ENCODE data around the gene OR2T27.
A peak's percentile ranks its signal among the peaks of the same experiment; 100 is the strongest.

OR2T27 gene

DNA sequence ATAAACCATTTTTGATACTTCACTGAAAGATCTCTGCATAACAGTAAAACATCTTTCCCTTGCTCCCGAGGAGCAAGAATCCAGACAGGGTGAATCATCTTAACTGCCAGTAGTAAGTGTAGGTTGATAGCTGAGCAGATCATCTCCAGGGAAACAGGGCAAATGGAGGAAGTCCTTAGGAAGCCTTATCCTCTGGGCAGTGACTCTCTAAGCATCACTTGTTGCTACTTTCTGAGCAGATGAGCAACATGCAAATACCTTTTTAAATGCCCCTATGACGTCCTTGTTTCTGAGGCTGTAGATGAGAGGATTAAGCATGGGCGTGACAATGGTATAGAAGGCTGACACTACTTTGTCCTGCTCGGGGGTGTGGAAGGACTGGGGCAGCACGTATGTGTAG, 29.4 kb downstream of the OR2T27 start:
- Histone ChIP-seq H3K27me3 (ENCODE audit: insufficient read depth, poor library complexity, severe bottlenecking) (no peaks in the 10 kb centered on the region), H3K4me3 (replicated peaks; ENCODE audit: insufficient read depth, low read length) (no peak overlapping the region), H3K27ac (replicated peaks) (no peak overlapping the region)
- TF ChIP-seq, protein P1, sequence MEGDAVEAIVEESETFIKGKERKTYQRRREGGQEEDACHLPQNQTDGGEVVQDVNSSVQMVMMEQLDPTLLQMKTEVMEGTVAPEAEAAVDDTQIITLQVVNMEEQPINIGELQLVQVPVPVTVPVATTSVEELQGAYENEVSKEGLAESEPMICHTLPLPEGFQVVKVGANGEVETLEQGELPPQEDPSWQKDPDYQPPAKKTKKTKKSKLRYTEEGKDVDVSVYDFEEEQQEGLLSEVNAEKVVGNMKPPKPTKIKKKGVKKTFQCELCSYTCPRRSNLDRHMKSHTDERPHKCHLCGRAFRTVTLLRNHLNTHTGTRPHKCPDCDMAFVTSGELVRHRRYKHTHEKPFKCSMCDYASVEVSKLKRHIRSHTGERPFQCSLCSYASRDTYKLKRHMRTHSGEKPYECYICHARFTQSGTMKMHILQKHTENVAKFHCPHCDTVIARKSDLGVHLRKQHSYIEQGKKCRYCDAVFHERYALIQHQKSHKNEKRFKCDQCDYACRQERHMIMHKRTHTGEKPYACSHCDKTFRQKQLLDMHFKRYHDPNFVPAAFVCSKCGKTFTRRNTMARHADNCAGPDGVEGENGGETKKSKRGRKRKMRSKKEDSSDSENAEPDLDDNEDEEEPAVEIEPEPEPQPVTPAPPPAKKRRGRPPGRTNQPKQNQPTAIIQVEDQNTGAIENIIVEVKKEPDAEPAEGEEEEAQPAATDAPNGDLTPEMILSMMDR (IDR thresholded peaks at IDR 0.05; ENCODE audit: insufficient read depth, low read length) = no peak
- TF ChIP-seq POLR2AphosphoS5 (IDR thresholded peaks at IDR 0.05; ENCODE audit: low read depth) = no peak
- TF ChIP-seq SPI1 (IDR thresholded peaks at IDR 0.05; ENCODE audit: borderline replicate concordance, low read depth) = no peak
- TF ChIP-seq, protein P2, sequence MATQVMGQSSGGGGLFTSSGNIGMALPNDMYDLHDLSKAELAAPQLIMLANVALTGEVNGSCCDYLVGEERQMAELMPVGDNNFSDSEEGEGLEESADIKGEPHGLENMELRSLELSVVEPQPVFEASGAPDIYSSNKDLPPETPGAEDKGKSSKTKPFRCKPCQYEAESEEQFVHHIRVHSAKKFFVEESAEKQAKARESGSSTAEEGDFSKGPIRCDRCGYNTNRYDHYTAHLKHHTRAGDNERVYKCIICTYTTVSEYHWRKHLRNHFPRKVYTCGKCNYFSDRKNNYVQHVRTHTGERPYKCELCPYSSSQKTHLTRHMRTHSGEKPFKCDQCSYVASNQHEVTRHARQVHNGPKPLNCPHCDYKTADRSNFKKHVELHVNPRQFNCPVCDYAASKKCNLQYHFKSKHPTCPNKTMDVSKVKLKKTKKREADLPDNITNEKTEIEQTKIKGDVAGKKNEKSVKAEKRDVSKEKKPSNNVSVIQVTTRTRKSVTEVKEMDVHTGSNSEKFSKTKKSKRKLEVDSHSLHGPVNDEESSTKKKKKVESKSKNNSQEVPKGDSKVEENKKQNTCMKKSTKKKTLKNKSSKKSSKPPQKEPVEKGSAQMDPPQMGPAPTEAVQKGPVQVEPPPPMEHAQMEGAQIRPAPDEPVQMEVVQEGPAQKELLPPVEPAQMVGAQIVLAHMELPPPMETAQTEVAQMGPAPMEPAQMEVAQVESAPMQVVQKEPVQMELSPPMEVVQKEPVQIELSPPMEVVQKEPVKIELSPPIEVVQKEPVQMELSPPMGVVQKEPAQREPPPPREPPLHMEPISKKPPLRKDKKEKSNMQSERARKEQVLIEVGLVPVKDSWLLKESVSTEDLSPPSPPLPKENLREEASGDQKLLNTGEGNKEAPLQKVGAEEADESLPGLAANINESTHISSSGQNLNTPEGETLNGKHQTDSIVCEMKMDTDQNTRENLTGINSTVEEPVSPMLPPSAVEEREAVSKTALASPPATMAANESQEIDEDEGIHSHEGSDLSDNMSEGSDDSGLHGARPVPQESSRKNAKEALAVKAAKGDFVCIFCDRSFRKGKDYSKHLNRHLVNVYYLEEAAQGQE (IDR thresholded peaks at IDR 0.05; ENCODE audit: insufficient replicate concordance, low read depth) = no peak
- no peak for TF ChIP-seq GABPA (IDR thresholded peaks at IDR 0.05; ENCODE audit: low read depth)
- DNase-seq (ENCODE audit: low read depth in 1 of 2, low spot score in 1 of 2) = no peak

GRCh38 chr1:248625166-248625565, 30.2 kb downstream of the OR2T27 start:
- Histone ChIP-seq H3K27ac (replicated peaks) (no peak overlapping the region), H3K4me3 (replicated peaks; ENCODE audit: insufficient read depth, low read length) (no peak overlapping the region), H3K27me3 (ENCODE audit: insufficient read depth, poor library complexity, severe bottlenecking) (no peaks in the 10 kb centered on the region)
- no peak for DNase-seq (ENCODE audit: low read depth in 1 of 2, low spot score in 1 of 2)
- TF ChIP-seq, protein P1 (IDR thresholded peaks at IDR 0.05; ENCODE audit: insufficient read depth, low read length) = no peak
- TF ChIP-seq, protein P2 (IDR thresholded peaks at IDR 0.05; ENCODE audit: insufficient replicate concordance, low read depth) = no peak
- TF ChIP-seq POLR2AphosphoS5 (IDR thresholded peaks at IDR 0.05; ENCODE audit: low read depth) = no peak
- TF ChIP-seq SPI1 (IDR thresholded peaks at IDR 0.05; ENCODE audit: borderline replicate concordance, low read depth) = no peak
- no peak for TF ChIP-seq GABPA (IDR thresholded peaks at IDR 0.05; ENCODE audit: low read depth)

GRCh38 chr1:248622570-248623001, 32.7 kb downstream of the OR2T27 start:
- Histone ChIP-seq H3K27ac (replicated peaks) (no peak overlapping the region), H3K27me3 (ENCODE audit: insufficient read depth, poor library complexity, severe bottlenecking) (no peaks in the 10 kb centered on the region), H3K4me3 (replicated peaks; ENCODE audit: insufficient read depth, low read length) (no peak overlapping the region)
- DNase-seq (ENCODE audit: low read depth in 1 of 2, low spot score in 1 of 2) = peak; percentile 35 to 45
- TF ChIP-seq SPI1 (IDR thresholded peaks at IDR 0.05; ENCODE audit: borderline replicate concordance, low read depth) = no peak
- TF ChIP-seq, protein P1 (IDR thresholded peaks at IDR 0.05; ENCODE audit: insufficient read depth, low read length) = peak; percentile 36

- no peak for DNase-seq (ENCODE audit: low read depth in 1 of 2, low spot score in 1 of 2)
- H3K4me3 ChIP-seq (replicated peaks; ENCODE audit: insufficient read depth, low read length) = no peak overlapping the region
- H3K27me3 ChIP-seq (ENCODE audit: insufficient read depth, poor library complexity, severe bottlenecking) = no peaks in the 10 kb centered on the region
- TF ChIP-seq, protein P2 (IDR thresholded peaks at IDR 0.05; ENCODE audit: insufficient replicate concordance, low read depth) = no peak
- TF ChIP-seq SPI1 (IDR thresholded peaks at IDR 0.05; ENCODE audit: borderline replicate concordance, low read depth) (no peak), POLR2AphosphoS5 (IDR thresholded peaks at IDR 0.05; ENCODE audit: low read depth) (no peak), GABPA (IDR thresholded peaks at IDR 0.05; ENCODE audit: low read depth) (no peak)
- TF ChIP-seq, protein P1 (IDR thresholded peaks at IDR 0.05; ENCODE audit: insufficient read depth, low read length) = no peak
- H3K27ac ChIP-seq (replicated peaks) = no peak overlapping the region
These were observed 33.6 kb downstream of the OR2T27 start for GRCh38 chr1:248621770-248622169.
